H1 (cell line): ENCODE results near the gene HJURP. TPM values are rescaled to one million over a fixed set of nuclear protein-coding genes. Genes with fewer than 3 reads are reported as not detected.

Experiments
- ATF2 ChIP-seq: IDR thresholded peaks from 2 replicates; pipeline ENCODE4 v1.6.1; 2012; ENCODE audit warnings: low read length, inconsistent platforms
- CHD2 ChIP-seq: IDR thresholded peaks from 2 replicates; pipeline ENCODE4 v1.6.1; 2012; ENCODE audit warnings: low read length, improper control_type of control experiment
- PHF8 ChIP-seq: fragments of 200-600 bp; sonication (generic); conservative IDR thresholded peaks from 2 replicates; pipeline ENCODE4 v1.7.1; 2012; ENCODE audit warnings: low read depth, mild to moderate bottlenecking, inconsistent platforms, low read length, moderate library complexity
- POLR2AphosphoS5 ChIP-seq: IDR thresholded peaks from 2 replicates; pipeline ENCODE4 v1.6.1; 2011; ENCODE audit warnings: low read depth, low read length
- polyA plus RNA-seq, 7 experiments: library from polyadenylated mRNA; depleted of rRNA in 3 of 7; stranded (reverse) in 5 of 7; unstranded in 2 of 7; fragments of >200 nt in 5 of 7; fragments of 200-250 nt in 2 of 7; gene quantifications; 1 replicate in 5 of 7; 2 replicates in 1 of 7; 4 replicates in 1 of 7; pipeline versions ENCODE4 v1.2.1 to v1.2.3, GENCODE V29; 2011 to 2013; ENCODE audit warnings: missing spikeins in 2 of 7, mixed read lengths in 2 of 7
- total RNA-seq: library from RNA; stranded (reverse); fragmentation: NEBNext Ultra II Directional; extraction: Animal tissue kit (Norgen Biotek cat#: 25700); gene quantifications from 2 replicates; pipeline ENCODE4 v1.2.1, GENCODE V29; 2021

The HJURP gene
- total and polyA plus RNA-seq, 2 of the 8 experiments (the other 6 are each of a cell fraction or from before 2014, with no cell fraction given), result 49.3 to 60.5 TPM

- TF ChIP-seq CHD2, result no peak
- no peak for TF ChIP-seq POLR2AphosphoS5
- TF ChIP-seq PHF8, result no peak
- TF ChIP-seq ATF2, result no peak
Measured at GRCh38 chr2:233852056-233852455, 2.3 kb downstream of the HJURP start (continued).
